Stomach (tissue), 4 donors: ENCODE measurements around the gene CLCN1.

Source experiments
- CTCF ChIP-seq, 7 experiments: fragments of 450-650 bp in 4 of 7; fragments of 200-600 bp in 3 of 7; sonication (generic) in 3 of 7; IDR thresholded peaks; one replicate each; pipeline ENCODE4 v1.5.1; 2016 to 2019; ENCODE audit warnings: antibody characterized with exemption in 7 of 7, control low read depth in 2 of 7, mild to moderate bottlenecking in 1 of 7
- POLR2A ChIP-seq, 4 donors: fragments of 450-650 bp; IDR thresholded peaks; one replicate each; pipeline ENCODE4 v1.6.1; 2016; ENCODE audit warnings: antibody characterized with exemption in 4 of 4, control low read depth in 2 of 4, mild to moderate bottlenecking in 1 of 4, moderate library complexity in 1 of 4
- POLR2AphosphoS5 ChIP-seq, 3 donors: sonication (generic); formaldehyde crosslinking; IDR thresholded peaks; one replicate each; pipeline ENCODE4 v1.6.1; 2016; ENCODE audit warnings: antibody characterized with exemption in 3 of 3

- TF ChIP-seq POLR2AphosphoS5 (IDR thresholded peaks at IDR 0.05) (no peak), CTCF (IDR thresholded peaks at IDR 0.05) (no peak), POLR2A (IDR thresholded peaks at IDR 0.05) (no peak)
Measured at GRCh38 chr7:143316492-143316891, 581 bp downstream of the CLCN1 start.
